RWPE2 (cell line): ENCODE results near the gene SNRNP27.

Experiments used
- ATAC-seq: fragments of 200-7000 bp; cut with Tn5 transposase; 3 replicates; pipeline ENCODE4 v1.9.1; 2021; ENCODE audit warnings: low read depth
- DNase-seq: peaks from one replicate; pipeline ENCODE4 v3.0.0-alpha.2; 2020; ENCODE audit warnings: low spot score
- H3K27ac ChIP-seq: fragments of 450-650 bp; 2 replicates; pipeline ENCODE4 v1.5.1; 2017; ENCODE audit warnings: mild to moderate bottlenecking; ENCODE audit not compliant: poor library complexity, severe bottlenecking
- H3K27me3 ChIP-seq: fragments of 250-450 bp; sonication (Bioruptor Pico); 2 replicates; pipeline ENCODE4 v1.5.1; 2021; ENCODE audit warnings: mild to moderate bottlenecking, moderate library complexity; ENCODE audit not compliant: insufficient read depth, poor library complexity, severe bottlenecking
- H3K36me3 ChIP-seq: fragments of 250-450 bp; sonication (Bioruptor Pico); 2 replicates; pipeline ENCODE4 v1.5.1; 2020; ENCODE audit warnings: low read depth, mild to moderate bottlenecking, moderate library complexity
- H3K4me1 ChIP-seq: fragments of 250-450 bp; sonication (Bioruptor Pico); 2 replicates; pipeline ENCODE4 v1.5.1; 2021; ENCODE audit warnings: mild to moderate bottlenecking, moderate library complexity; ENCODE audit not compliant: insufficient read depth, poor library complexity, severe bottlenecking
- H3K4me3 ChIP-seq: fragments of 250-450 bp; sonication (Bioruptor Pico); 2 replicates; pipeline ENCODE4 v1.5.1; 2021; ENCODE audit warnings: mild to moderate bottlenecking, moderate library complexity; ENCODE audit not compliant: severe bottlenecking
- H3K9me3 ChIP-seq: fragments of 250-450 bp; sonication (Bioruptor Pico); 2 replicates; pipeline ENCODE4 v1.5.1; 2021; ENCODE audit warnings: mild to moderate bottlenecking, moderate library complexity; ENCODE audit not compliant: severe bottlenecking
- TF ChIP-seq, protein P1 (sequence below): fragments of 450-650 bp; IDR thresholded peaks from one replicate; pipeline ENCODE4 v1.5.1; 2017; ENCODE audit warnings: mild to moderate bottlenecking, moderate library complexity; ENCODE audit not compliant: poor library complexity, severe bottlenecking

SNRNP27 gene

GRCh38 chr2:69945441-69945840, 51.7 kb downstream of the SNRNP27 start:
- Histone ChIP-seq H3K9me3 (no peaks in the 10 kb centered on the region), H3K36me3 (peaks cover 21% of the 10 kb centered on the region), H3K27me3 (no peaks in the 10 kb centered on the region), H3K4me1 (peaks cover 33% of the 10 kb centered on the region), H3K27ac (peak overlapping the region; percentile 96), H3K4me3 (no peak overlapping the region)
- DNase-seq (no peak), ATAC-seq (peak; percentile 87)
- TF ChIP-seq, protein P1, sequence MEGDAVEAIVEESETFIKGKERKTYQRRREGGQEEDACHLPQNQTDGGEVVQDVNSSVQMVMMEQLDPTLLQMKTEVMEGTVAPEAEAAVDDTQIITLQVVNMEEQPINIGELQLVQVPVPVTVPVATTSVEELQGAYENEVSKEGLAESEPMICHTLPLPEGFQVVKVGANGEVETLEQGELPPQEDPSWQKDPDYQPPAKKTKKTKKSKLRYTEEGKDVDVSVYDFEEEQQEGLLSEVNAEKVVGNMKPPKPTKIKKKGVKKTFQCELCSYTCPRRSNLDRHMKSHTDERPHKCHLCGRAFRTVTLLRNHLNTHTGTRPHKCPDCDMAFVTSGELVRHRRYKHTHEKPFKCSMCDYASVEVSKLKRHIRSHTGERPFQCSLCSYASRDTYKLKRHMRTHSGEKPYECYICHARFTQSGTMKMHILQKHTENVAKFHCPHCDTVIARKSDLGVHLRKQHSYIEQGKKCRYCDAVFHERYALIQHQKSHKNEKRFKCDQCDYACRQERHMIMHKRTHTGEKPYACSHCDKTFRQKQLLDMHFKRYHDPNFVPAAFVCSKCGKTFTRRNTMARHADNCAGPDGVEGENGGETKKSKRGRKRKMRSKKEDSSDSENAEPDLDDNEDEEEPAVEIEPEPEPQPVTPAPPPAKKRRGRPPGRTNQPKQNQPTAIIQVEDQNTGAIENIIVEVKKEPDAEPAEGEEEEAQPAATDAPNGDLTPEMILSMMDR = no peak

GRCh38 chr2:69945941-69946340, 52.2 kb downstream of the SNRNP27 start:
- Histone ChIP-seq H3K36me3 (peaks cover 16% of the 10 kb centered on the region), H3K27me3 (no peaks in the 10 kb centered on the region), H3K4me3 (no peak overlapping the region), H3K27ac (peak overlapping the region; percentile 96), H3K4me1 (peaks cover 33% of the 10 kb centered on the region), H3K9me3 (no peaks in the 10 kb centered on the region)
- DNase-seq (no peak), ATAC-seq (no peak)
- TF ChIP-seq, protein P1 = no peak

GRCh38 chr2:69946351-69947324, 52.9 kb downstream of the SNRNP27 start:
- Histone ChIP-seq H3K27me3 (no peaks in the 10 kb centered on the region), H3K9me3 (no peaks in the 10 kb centered on the region), H3K27ac (peak overlapping the region; percentile 96), H3K4me3 (no peak overlapping the region), H3K4me1 (peaks cover 33% of the 10 kb centered on the region), H3K36me3 (peaks cover 11% of the 10 kb centered on the region)
- ATAC-seq (peak; percentile 82), DNase-seq (no peak)
- TF ChIP-seq, protein P1 = no peak

DNA sequence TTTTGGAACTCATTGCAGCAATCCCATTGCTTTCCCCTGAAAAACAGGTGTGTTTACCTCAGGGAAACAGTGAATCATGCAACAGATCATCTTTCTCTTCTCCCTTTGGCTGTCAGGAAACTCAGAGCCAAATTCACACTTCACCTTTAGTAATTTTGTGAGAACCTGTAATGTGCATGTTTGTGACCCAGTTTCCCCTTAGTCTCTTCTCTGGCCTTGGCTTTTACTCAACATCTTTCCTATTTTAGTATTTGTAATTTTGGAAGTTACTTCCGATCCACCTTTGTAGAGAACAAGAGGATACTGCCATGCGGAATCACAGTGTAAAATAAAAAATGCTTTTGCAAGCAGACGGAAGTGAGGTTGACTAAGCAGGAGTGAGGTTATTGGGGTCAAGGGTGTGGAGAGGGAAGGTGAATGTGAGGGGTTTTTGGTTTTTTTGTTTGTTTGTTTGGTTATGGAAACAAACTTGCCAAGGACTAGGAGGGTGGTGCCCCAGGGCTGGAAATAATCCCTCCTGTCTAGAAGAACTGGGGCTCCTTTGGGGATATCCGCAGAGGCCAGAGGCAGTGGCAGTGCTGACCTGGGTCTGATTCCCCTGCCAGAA, 53.7 kb downstream of the SNRNP27 start:
- ATAC-seq = no peak
- no peak for DNase-seq
- Histone ChIP-seq H3K27me3 (no peaks in the 10 kb centered on the region), H3K4me1 (peaks cover 33% of the 10 kb centered on the region), H3K9me3 (no peaks in the 10 kb centered on the region), H3K36me3 (peaks cover 4% of the 10 kb centered on the region; the same call in 1 of the 2 replicates), H3K4me3 (no peak overlapping the region), H3K27ac (peak overlapping the region; percentile 96)
- TF ChIP-seq, protein P1 = no peak
